Uterus (tissue), 2 donors: ENCODE measurements around the gene SMIM1.

ENCODE experiments used
- CTCF ChIP-seq, 4 experiments: fragments of 200-600 bp in 2 of 4; fragments of 450-650 bp in 2 of 4; sonication (generic) in 2 of 4; IDR thresholded peaks; one replicate each; pipeline ENCODE4 v1.5.1; 2016 to 2019; ENCODE audit warnings: antibody characterized with exemption in 4 of 4, mild to moderate bottlenecking in 2 of 4, moderate library complexity in 1 of 4
- POLR2A ChIP-seq, 2 donors: fragments of 450-650 bp; IDR thresholded peaks; one replicate each; pipeline ENCODE4 v1.6.1; 2016; ENCODE audit warnings: antibody characterized with exemption in 2 of 2, mild to moderate bottlenecking in 1 of 2, moderate library complexity in 1 of 2

- TF ChIP-seq CTCF (IDR thresholded peaks at IDR 0.05) (no peak), POLR2A (IDR thresholded peaks at IDR 0.05) (no peak)
Observed at GRCh38 chr1:3785456-3786157, 13.1 kb downstream of the SMIM1 start.
